Activated CD8-positive, alpha-beta memory T cell treated with anti-CD3 and anti-CD28 coated beads, Interleukin-2, amount 10 ng/mL, durations not matched to agents 7 days and 5 days (primary cell): ENCODE measurements around the gene SLC16A11. TPM values are rescaled to one million over a fixed set of nuclear protein-coding genes. Genes with fewer than 3 reads are reported as not detected.
"Not testable (repeated sequence)": the region's sequence is repeated elsewhere in the genome, so short reads cannot be mapped to it uniquely, and the experiment has no call there.

ENCODE experiments used
- ATAC-seq: fragments of 150-1000 bp; cut with Tn5 transposase; one replicate; pipeline ENCODE4 v1.10.0; 2021; ENCODE audit warnings: moderate library complexity
- CTCF ChIA-PET: fragments of 350-600 bp; sonication (Branson Sonifier 250); formaldehyde crosslinking; loops from one replicate; lab custom pipeline; 2021; ENCODE audit warnings: antibody characterized with exemption; lab: Charles Lee
- DNase-seq: peaks from one replicate; pipeline ENCODE4 v3.0.0-alpha.2; 2020
- H3K27ac Mint-ChIP-seq: one replicate; pipeline ENCODE4 v1.8.0; 2021; ENCODE audit warnings: mild to moderate bottlenecking, mixed read lengths
- H3K27me3 Mint-ChIP-seq: one replicate; pipeline ENCODE4 v1.8.0; 2021; ENCODE audit warnings: mixed read lengths
- H3K36me3 Mint-ChIP-seq: one replicate; pipeline ENCODE4 v1.8.0; 2021; ENCODE audit warnings: mild to moderate bottlenecking, mixed read lengths
- H3K4me1 Mint-ChIP-seq: one replicate; pipeline ENCODE4 v1.8.0; 2021; ENCODE audit warnings: mixed read lengths
- H3K4me3 Mint-ChIP-seq: one replicate; pipeline ENCODE4 v1.8.0; 2021; ENCODE audit warnings: mild to moderate bottlenecking, moderate library complexity, mixed read lengths
- H3K9me3 Mint-ChIP-seq: one replicate; pipeline ENCODE4 v1.8.0; 2022; ENCODE audit warnings: low read depth, mixed read lengths
- total RNA-seq, 2 experiments: library from RNA; stranded (reverse); gene quantifications; one replicate each; pipeline ENCODE4 v1.2.3, GENCODE V29; 2021

SLC16A11 gene
- total RNA-seq, 2 experiments from 2014 or later: 1.2 to 1.3 TPM

DNA sequence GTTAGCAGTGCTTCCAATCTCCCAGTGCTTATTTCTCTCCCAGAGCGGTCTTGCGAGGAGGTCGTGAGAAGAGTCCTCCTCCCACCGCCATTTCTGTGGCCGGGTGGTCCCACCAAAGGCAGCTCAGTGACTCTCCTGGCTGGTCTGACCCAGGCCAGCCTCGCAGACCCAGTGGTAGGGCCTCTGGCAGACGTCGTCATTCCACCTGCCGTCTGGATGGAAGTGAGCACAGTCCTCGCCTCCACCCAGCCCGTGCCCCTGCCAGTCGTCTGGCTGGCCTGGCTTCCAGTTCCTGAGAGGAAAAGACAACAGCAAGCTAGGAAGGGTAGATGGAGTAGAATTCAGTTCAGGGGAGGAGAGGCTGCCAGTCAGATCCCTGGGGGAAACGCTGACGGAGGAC, 31.0 kb upstream of the SLC16A11 start:
- H3K27me3 Mint-ChIP-seq: peaks cover 20% of the 10 kb centered on the region
- no peaks in the 10 kb centered on the region for H3K4me1 Mint-ChIP-seq
- H3K4me3 Mint-ChIP-seq: no peak overlapping the region
- H3K36me3 Mint-ChIP-seq: no peaks in the 10 kb centered on the region
- ATAC-seq: no peak
- no peaks in the 10 kb centered on the region for H3K9me3 Mint-ChIP-seq
- H3K27ac Mint-ChIP-seq: no peak overlapping the region
- DNase-seq: no peak
- CTCF ChIA-PET: interaction anchor here (0.8 kb wide), 1 partner anchor 59 kb away, joined by 5 read pairs; no protein-coding TSS in a partner anchor

GRCh38 chr17:7072406-7072805, 28.5 kb upstream of the SLC16A11 start:
- Mint-ChIP-seq H3K4me1 (no peaks in the 10 kb centered on the region), H3K4me3 (no peak overlapping the region), H3K9me3 (peaks cover 10% of the 10 kb centered on the region), H3K36me3 (no peaks in the 10 kb centered on the region), H3K27ac (no peak overlapping the region), H3K27me3 (peaks cover 22% of the 10 kb centered on the region)
- ATAC-seq: no peak
- DNase-seq: no peak
- CTCF ChIA-PET: interaction anchor here (0.8 to 1.0 kb wide), 3 partner anchors 10 to 161 kb away, joined by 3 to 6 read pairs (median 4); no protein-coding TSS in a partner anchor

DNA sequence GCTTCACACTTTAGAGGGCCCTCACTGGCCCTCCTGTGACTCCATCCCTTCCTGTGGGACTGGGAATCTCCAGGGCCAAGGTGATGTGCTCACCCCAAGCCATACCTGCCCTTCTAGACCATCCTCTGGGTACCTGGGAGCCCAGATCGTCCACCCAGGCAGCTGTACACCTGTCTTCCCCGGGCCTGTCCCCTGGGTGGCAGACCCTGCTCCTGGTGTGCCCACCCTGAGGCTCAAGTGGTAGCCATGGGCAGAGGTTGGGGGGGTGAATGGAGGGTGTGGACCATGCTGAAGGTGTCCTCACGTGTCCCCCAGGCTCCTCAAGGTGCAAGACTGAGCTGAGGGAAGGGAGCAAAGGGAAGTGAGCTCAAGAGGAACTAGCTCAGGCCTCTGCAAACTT, 26.8 kb upstream of the SLC16A11 start:
- no peak for ATAC-seq
- CTCF ChIA-PET: interaction anchor here (0.6 kb wide), 1 partner anchor 32 kb away, joined by 3 read pairs; no protein-coding TSS in a partner anchor
- Mint-ChIP-seq H3K4me3 (no peak overlapping the region), H3K36me3 (no peaks in the 10 kb centered on the region), H3K27ac (no peak overlapping the region), H3K9me3 (peaks cover 10% of the 10 kb centered on the region), H3K4me1 (no peaks in the 10 kb centered on the region), H3K27me3 (peaks cover 20% of the 10 kb centered on the region)
- DNase-seq: no peak

DNA sequence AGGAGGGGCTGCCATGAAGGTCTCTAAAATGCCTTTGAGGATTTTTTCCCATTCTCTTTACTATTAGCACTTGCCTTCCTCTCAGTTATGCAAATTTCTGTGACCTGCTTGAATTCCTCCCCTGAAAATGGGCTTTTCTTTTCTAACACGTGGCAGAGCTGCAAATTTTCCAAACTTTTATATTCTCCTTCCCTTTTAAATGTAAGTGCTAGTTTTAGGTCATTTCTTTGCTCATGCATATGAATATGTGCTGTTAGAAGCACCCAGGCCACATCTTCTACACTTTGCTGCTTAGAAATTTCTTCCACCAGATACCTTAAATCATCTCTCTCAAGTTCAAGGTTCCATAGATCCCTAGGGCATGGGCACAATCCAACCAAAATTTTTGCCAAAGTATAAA, 24.4 kb upstream of the SLC16A11 start:
- Mint-ChIP-seq H3K27me3 (peaks cover 15% of the 10 kb centered on the region), H3K4me1 (no peaks in the 10 kb centered on the region), H3K9me3 (peaks cover 10% of the 10 kb centered on the region), H3K4me3 (no peak overlapping the region), H3K36me3 (no peaks in the 10 kb centered on the region), H3K27ac (no peak overlapping the region)
- no peak for ATAC-seq
- CTCF ChIA-PET: interaction anchor here (1.8 kb wide), 1 partner anchor 16 kb away, joined by 4 read pairs; no protein-coding TSS in a partner anchor
- DNase-seq: no peak

DNA sequence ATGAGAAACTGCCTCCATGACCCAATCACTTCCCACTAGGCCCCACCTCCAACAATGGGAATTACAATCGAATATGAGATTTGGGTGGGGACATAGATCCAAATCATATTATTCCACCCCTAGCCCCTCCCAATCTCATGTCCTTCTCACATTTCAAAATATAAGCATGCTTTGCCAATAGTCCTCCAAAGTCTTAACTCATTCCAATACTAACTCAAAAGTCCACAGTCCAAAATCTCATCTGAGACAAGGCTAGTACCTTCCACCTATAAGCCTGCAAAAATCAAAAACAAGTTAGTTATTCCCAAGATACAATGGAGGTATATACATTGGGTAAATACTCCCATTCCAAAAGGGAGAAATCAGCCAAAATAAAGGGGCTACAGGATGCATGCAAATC, 23.3 kb upstream of the SLC16A11 start:
- Mint-ChIP-seq H3K36me3 (no peaks in the 10 kb centered on the region), H3K4me3 (no peak overlapping the region), H3K4me1 (no peaks in the 10 kb centered on the region), H3K9me3 (peaks cover 10% of the 10 kb centered on the region), H3K27me3 (peaks cover 16% of the 10 kb centered on the region), H3K27ac (no peak overlapping the region)
- no peak for DNase-seq
- no peak for ATAC-seq
- CTCF ChIA-PET: interaction anchor here (1.8 kb wide), 1 partner anchor 15 kb away, joined by 4 read pairs; no protein-coding TSS in a partner anchor

DNA sequence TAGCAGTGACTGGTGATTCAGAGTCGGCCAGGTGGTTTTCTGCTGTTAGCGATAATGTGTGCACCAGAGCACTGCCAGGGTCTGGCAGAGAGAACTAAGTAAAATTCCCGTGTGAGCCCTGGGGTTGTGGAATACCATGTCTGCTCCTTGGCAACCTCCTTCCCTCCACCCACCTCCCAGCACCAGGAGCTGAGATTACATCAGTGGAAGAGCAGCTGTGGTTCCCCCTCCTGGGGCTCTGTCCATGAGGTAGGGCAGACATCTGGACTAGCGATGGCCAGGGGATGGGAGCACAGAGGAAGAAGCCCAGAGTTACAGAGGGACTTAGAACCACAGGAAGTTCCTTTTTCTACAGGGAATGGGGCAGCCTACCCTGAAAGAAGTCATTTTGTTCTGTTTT, 20.4 kb upstream of the SLC16A11 start:
- no peak overlapping the region for H3K4me3 Mint-ChIP-seq
- CTCF ChIA-PET: no interaction called here
- H3K36me3 Mint-ChIP-seq: no peaks in the 10 kb centered on the region
- no peaks in the 10 kb centered on the region for H3K4me1 Mint-ChIP-seq
- peaks cover 10% of the 10 kb centered on the region for H3K9me3 Mint-ChIP-seq
- DNase-seq: no peak
- no peak overlapping the region for H3K27ac Mint-ChIP-seq
- peaks cover 11% of the 10 kb centered on the region for H3K27me3 Mint-ChIP-seq
- no peak for ATAC-seq

DNA sequence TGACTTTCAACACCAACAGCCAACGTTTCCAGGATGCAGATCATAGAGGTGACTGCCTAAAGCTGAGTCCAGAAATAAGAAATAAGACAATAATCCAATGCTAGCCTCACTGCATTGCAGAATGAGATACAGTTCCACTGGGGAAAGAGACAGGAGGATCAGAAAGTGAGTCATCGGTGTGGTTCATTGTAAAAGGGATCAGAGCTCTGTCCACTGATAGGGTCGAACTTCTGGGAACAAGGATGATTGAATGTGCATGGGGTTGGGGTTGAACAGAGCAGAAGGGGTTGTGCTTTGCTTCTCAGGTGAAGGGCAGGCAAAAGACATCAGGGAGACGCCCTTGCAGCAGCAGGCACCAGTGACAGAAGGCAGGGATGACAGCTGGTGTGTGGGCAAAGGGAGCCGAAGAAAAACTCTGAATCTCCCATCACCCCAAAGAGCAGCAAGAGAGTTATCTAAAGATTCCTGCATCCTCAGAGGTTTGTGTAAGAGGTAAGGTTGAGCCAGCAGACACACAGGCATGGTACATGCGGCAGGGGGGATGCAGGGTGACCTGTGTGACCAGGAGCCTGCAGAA, 19.7 kb upstream of the SLC16A11 start:
- no peak overlapping the region for H3K27ac Mint-ChIP-seq
- H3K36me3 Mint-ChIP-seq: no peaks in the 10 kb centered on the region
- H3K4me3 Mint-ChIP-seq: no peak overlapping the region
- peaks cover 11% of the 10 kb centered on the region for H3K27me3 Mint-ChIP-seq
- CTCF ChIA-PET: interaction anchor here (1.5 kb wide), 1 partner anchor 70 kb away, joined by 5 read pairs; no protein-coding TSS in a partner anchor
- DNase-seq (no peak), ATAC-seq (no peak)
- H3K9me3 Mint-ChIP-seq: peaks cover 5% of the 10 kb centered on the region
- H3K4me1 Mint-ChIP-seq: no peaks in the 10 kb centered on the region

GRCh38 chr17:7060165-7060891, 16.4 kb upstream of the SLC16A11 start:
- CTCF ChIA-PET: interaction anchor here (1.3 kb wide), 1 partner anchor 72 kb away, joined by 3 read pairs; no protein-coding TSS in a partner anchor
- peaks cover 10% of the 10 kb centered on the region for H3K27me3 Mint-ChIP-seq
- no peak overlapping the region for H3K4me3 Mint-ChIP-seq
- no peaks in the 10 kb centered on the region for H3K4me1 Mint-ChIP-seq
- no peaks in the 10 kb centered on the region for H3K9me3 Mint-ChIP-seq
- DNase-seq: no peak
- H3K36me3 Mint-ChIP-seq: no peaks in the 10 kb centered on the region
- H3K27ac Mint-ChIP-seq: no peak overlapping the region
- ATAC-seq: peak; percentile 16

DNA sequence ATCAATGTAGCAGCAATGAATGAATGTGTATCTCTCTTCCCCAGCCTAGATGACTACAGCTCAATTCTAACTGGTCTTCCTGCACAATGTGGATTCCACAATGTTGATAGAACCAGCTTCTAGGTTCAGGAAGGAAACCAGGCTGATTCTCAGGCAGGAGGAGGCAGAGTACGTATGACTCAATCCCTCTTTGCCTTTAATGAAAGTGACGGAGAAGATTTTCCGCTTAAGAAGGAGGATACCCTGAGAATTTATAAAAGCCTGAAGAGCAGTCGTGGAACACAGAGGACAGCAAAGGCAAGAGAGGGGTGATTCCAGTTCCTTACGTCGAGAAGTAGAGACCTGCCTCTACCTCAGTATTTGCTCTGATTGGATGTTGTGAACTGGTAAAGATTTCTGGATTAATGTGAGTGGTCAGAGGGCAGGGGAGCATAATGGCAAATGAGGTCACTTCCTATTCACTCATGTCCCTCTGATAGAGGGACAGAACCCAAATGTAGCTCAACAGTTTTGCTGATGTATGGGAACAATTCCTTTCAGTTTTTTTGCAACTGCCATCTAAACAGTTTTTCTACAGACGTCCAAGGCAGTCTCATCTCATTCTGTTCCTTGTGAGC, 15.0 kb upstream of the SLC16A11 start:
- no peak for DNase-seq
- CTCF ChIA-PET: interaction anchor here (0.7 to 1.3 kb wide), 3 partner anchors 13 to 74 kb away, joined by 3 read pairs; no protein-coding TSS in a partner anchor
- Mint-ChIP-seq H3K9me3 (no peaks in the 10 kb centered on the region), H3K36me3 (no peaks in the 10 kb centered on the region), H3K4me1 (no peaks in the 10 kb centered on the region), H3K27me3 (peaks cover 10% of the 10 kb centered on the region), H3K27ac (no peak overlapping the region), H3K4me3 (no peak overlapping the region)
- ATAC-seq: no peak

- no peak overlapping the region for H3K27ac Mint-ChIP-seq
- H3K27me3 Mint-ChIP-seq: peaks cover 4% of the 10 kb centered on the region
- H3K9me3 Mint-ChIP-seq: no peaks in the 10 kb centered on the region
- H3K4me1 Mint-ChIP-seq: no peaks in the 10 kb centered on the region
- H3K4me3 Mint-ChIP-seq: no peak overlapping the region
- DNase-seq (no peak), ATAC-seq (no peak)
- CTCF ChIA-PET: interaction anchor here (1.3 to 3.8 kb wide), 3 partner anchors 10 to 81 kb away, joined by 3 to 14 read pairs (median 10); no protein-coding TSS in a partner anchor
- no peaks in the 10 kb centered on the region for H3K36me3 Mint-ChIP-seq
Measured at GRCh38 chr17:7056386-7056785, 12.5 kb upstream of the SLC16A11 start.

GRCh38 chr17:7050583-7050982, 6.7 kb upstream of the SLC16A11 start:
- CTCF ChIA-PET: interaction anchor here (1.0 to 6.2 kb wide), 7 partner anchors 9 to 246 kb away, joined by 3 to 65 read pairs (median 11); partner anchors contain the start of gene ASGR1

GRCh38 chr17:7048968-7049367, 5.1 kb upstream of the SLC16A11 start:
- Mint-ChIP-seq H3K9me3 (no peaks in the 10 kb centered on the region), H3K27ac (no peak overlapping the region), H3K27me3 (peaks cover 7% of the 10 kb centered on the region), H3K4me1 (peaks cover 20% of the 10 kb centered on the region), H3K36me3 (no peaks in the 10 kb centered on the region), H3K4me3 (no peak overlapping the region)
- ATAC-seq (no peak), DNase-seq (no peak)
- CTCF ChIA-PET: interaction anchor here (6.2 to 9.9 kb wide), 2 partner anchors 89 to 129 kb away, joined by 35 to 253 read pairs; partner anchors contain the start of gene ASGR1

More at GRCh38 chr17:7050583-7050982, 6.7 kb upstream of the SLC16A11 start:
- H3K9me3 Mint-ChIP-seq, ATAC-seq, H3K36me3 Mint-ChIP-seq, H3K27me3 Mint-ChIP-seq, H3K4me3 Mint-ChIP-seq, H3K27ac Mint-ChIP-seq, DNase-seq: not testable (repeated sequence)
- peaks cover 20% of the 10 kb centered on the region for H3K4me1 Mint-ChIP-seq

GRCh38 chr17:7047566-7047965, 3.7 kb upstream of the SLC16A11 start:
- peak; percentile 42 for DNase-seq
- CTCF ChIA-PET: interaction anchor here (0.7 to 9.9 kb wide), 5 partner anchors 22 to 130 kb away, joined by 3 to 253 read pairs (median 6); partner anchors contain the start of genes ASGR1 and BCL6B

More at GRCh38 chr17:7047566-7047965, 3.7 kb upstream of the SLC16A11 start:
- no peaks in the 10 kb centered on the region for H3K9me3 Mint-ChIP-seq
- no peak for ATAC-seq
- no peaks in the 10 kb centered on the region for H3K36me3 Mint-ChIP-seq
- no peak overlapping the region for H3K4me3 Mint-ChIP-seq
- peaks cover 10% of the 10 kb centered on the region for H3K27me3 Mint-ChIP-seq
- no peak overlapping the region for H3K27ac Mint-ChIP-seq
- peaks cover 28% of the 10 kb centered on the region for H3K4me1 Mint-ChIP-seq
